GDM1 (cell line): ENCODE measurements around the gene LILRB3.
A peak's percentile ranks its signal among the peaks of the same experiment; 100 is the strongest.
"Not testable (repeated sequence)": the region's sequence is repeated elsewhere in the genome, so short reads cannot be mapped to it uniquely, and the experiment has no call there.

Experiments
- DNase-seq: peaks from one replicate; lab custom pipeline; 2025; lab: John Stamatoyannopoulos, UW

The LILRB3 gene

DNA sequence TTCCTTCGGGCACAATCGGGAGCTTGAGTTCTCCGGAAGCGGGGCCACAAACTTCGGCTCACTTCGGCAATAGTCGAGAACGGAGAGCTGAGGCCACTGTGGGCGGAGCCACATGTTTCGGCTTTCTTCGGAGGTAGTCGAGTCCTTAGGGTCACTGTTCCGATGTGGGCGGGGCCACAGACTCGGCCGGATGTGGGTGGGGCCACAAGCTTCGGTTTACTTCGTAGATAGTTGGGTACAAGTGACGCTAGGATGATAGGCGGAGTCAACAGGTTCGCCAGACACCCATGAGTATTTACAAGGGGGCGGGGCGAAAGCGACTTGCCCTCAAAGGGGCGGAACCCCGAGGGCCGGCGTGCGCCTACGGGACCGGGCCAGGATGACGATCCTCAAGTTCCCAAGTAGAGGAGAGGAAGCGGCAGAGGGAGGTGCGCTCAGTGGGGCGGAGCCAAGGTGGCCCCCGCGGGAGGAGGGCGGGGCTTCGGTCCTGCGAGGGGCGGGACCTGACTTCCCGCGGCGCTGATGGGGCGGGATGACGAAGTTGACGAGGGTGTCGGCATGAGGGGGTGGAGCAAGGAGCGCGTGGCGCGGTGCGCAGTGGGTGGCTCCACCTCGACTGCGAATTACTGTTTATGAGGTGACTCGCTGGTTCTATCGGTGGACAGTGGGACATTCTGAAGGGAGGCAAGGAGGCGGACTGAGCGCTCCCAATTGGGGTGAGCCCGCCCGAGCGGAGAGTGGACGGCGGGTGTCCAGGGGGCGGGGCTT, 32.9 kb downstream of the LILRB3 start:
- DNase-seq, result peak; percentile 100

- DNase-seq, result no peak
Observed at GRCh38 chr19:54189145-54189734, 33.6 kb downstream of the LILRB3 start, which contains the start of gene MBOAT7. MBOAT7 (minus strand) TSS chr19:54189580; CDS start chr19:54188508, 1,072 bp downstream.

- peak; percentile 72 for DNase-seq
Observed at GRCh38 chr19:54188215-54188871, 34.5 kb downstream of the LILRB3 start.

GRCh38 chr19:54186934-54187381, 35.8 kb downstream of the LILRB3 start:
- no peak for DNase-seq

DNA sequence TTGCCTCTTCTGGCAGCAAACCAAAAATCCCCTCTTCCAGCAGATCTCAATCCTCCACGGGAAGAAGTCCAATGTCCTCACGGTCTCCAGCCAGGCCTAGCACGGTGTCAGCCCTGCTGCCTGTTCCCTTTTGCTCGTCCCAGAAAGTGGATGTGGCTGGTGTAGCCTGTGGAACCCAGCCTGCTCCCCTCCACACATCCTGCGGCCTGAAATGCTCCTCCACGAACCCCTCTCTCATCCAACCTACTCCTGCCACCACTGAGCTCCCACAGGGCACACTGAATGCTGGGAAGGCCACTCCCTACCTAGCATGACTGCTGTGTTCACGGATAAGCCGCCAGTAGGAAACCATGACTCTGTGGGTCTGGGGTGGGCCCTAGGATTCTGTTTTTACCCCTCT, 36.5 kb downstream of the LILRB3 start:
- DNase-seq, result no peak

- DNase-seq, result no peak
Observed at GRCh38 chr19:54183431-54183830, 39.4 kb downstream of the LILRB3 start.

GRCh38 chr19:54181894-54182293, 40.9 kb downstream of the LILRB3 start:
- DNase-seq, result not testable (repeated sequence)

DNA sequence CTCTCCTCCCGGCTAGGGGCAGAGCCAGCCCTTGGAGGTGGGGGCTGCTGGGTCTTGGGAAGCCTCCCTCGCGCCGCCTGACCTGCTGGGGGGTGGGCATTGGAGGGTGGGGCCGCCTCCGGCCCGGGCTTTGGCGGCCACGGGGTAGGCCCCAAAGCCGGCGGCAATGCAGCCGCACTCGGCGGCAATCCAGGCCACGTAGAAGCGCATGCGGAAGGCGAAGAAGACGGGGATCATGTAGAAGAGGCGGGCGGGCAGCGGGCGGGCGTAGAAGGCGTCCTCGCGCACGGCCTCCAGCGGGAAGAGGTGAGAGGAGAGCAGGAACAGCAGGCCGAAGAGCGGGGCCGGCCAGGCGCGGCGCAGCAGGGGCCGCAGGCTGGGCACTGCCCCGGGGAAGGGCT, 42.1 kb downstream of the LILRB3 start:
- no peak for DNase-seq

GRCh38 chr19:54179921-54180461, 42.8 kb downstream of the LILRB3 start:
- DNase-seq, result no peak

- no peak for DNase-seq
Observed at GRCh38 chr19:54179262-54179852, 43.5 kb downstream of the LILRB3 start.

GRCh38 chr19:54178581-54179261, 44.1 kb downstream of the LILRB3 start:
- no peak for DNase-seq

DNA sequence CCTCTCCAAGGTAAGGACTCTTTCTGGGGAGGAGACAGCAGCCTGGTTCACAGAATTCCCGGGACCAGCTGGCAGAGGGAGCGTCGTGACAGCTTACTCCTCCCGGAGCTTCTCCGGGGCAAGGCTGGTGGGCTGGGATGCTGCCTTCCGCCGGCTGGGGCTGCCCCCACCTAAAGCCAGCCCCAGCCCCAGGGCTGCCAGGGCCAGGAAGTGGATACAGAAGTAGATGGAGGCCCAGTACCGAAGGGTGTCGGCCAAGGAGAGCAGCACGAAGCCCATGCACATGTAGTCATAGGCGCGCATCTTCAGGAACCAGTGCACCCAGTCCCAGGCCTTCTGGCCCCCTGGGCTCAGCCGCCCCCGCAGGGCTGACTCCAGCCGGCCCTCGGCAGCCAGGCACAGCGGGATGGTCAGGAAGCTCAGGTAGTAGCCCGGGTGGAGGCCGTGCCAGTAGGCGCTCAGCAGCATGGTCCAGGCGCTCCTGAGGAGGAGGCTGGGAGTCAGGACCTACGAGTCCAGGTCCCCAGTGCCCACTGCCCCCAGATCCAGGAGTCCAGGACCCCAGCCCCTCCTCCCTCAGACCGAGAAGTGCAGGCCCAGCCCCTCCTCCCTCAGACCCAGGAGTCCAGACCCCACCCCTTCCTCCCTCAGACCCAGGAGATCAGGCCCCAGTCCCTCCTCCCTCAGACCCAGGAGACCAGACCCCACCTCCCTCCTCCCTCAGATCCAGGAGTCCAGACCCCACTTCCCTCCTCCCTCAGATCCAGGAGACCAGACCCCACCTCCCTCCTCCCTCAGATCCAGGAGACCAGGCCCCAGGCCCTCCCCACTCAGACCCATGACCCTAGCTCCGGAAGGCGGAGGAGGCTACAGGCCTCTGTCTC, 48.6 kb downstream of the LILRB3 start:
- no peak for DNase-seq

DNA sequence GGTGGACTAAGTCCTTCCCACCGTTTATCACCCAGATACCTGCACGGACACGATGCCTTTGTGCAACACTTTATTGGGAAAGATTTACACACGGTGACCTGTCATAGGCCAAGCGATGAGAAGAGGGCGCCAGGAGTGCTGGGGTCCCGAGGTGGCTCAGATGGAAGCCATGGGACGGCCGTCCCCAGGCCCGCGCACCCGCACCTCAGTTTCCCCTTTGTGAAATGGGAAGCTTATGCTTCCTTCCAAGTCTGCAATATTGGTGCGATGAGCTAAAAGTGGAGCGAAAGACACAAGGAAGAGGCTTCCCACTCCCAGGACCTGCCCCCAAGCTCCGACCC, 49.5 kb downstream of the LILRB3 start:
- no peak for DNase-seq

GRCh38 chr19:54172471-54173358, 50.1 kb downstream of the LILRB3 start, which contains the start of gene TMC4:
TMC4 (minus strand) TSS chr19:54173160; CDS start chr19:54173117, 43 bp downstream.
- DNase-seq, result no peak

DNA sequence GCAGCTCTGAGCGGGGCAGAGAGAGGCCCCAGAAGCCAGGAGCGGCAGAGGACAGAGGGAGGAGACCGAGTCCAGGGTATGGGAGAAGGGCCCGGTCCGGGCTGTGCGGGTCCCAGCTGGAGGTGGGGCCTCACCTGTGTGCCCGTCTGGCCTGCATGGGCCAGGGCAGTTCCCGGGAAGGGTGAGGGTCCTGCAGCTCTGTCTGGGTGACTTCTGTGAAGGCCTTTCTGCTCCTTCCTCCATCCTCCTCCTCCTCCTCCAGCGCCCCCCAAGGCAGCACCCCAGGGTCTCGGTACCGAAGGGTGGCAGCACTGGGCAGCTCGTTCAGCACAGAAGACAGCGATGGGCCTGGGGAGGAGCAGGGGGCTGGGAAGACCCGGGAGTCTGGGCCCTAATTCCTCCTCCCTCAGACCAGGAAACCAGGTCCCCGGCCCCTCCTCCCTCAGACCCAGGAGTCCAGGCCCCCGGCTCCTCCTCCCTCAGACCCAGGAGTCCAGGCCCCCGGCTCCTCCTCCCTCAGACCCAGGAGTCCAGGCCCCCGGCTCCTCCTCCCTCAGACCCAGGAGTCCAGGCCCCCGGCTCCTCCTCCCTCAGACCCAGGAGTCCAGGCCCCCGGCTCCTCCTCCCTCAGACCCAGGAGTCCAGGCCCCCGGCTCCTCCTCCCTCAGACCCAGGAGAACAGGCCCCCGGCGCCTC, 50.9 kb downstream of the LILRB3 start:
- not testable (repeated sequence) for DNase-seq

- no peak for DNase-seq
Observed at GRCh38 chr19:54169149-54169740, 53.6 kb downstream of the LILRB3 start.

DNA sequence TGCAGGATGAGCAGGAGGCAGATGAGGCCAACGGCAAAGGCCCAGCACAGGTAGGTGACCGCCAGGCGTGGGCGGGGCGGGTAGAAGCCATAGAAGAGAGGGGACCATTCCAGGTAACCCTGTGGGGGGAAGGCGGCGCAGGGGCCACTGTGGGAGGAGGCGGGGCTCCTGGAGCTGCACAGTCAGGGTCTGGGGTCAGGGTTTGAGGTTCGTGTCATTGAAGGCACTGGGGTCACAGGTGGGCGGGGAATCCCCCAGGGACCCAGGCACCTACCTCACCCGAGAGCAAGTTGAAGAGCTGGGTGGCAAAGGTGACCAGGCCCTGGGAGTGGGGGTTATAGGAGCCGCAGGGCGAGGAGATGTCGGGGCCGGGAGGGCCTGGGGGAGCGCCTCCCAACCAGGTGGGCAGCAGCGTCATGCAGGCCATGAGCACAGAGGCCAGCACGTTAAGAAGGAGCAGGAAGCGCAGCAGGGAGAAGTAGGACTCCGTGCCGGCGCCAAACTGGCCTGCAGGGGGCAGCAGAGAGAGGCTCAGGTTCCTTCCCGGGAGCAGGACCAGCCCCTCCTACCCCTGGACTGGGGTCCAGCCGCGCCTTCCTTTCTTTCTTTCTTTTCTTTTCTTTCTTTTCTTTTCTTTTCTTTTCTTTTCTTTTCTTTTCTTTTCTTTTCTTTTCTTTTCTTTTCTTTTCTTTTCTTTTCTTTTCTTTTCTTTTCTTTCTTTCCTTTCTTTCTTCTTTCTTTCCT, 54.5 kb downstream of the LILRB3 start:
- DNase-seq, result peak; percentile 78
